Measurements from ENCODE around the gene PSMA7. TPM values are rescaled to one million over a fixed set of nuclear protein-coding genes. Genes with fewer than 3 reads are reported as not detected.
"Not testable (repeated sequence)": the region's sequence is repeated elsewhere in the genome, so short reads cannot be mapped to it uniquely, and the experiment has no call there.

PSMA7 gene
- total RNA-seq, 1 donor from 2014 or later, result 321 TPM

- intact Hi-C loops (cut with micrococcal nuclease), result loop anchor here (5.0 kb wide), 2 partner anchors 181 to 286 kb away; partner anchors contain the start of genes ADRM1 and CABLES2
Measured at GRCh38 chr20:62120990-62121775, 22.0 kb downstream of the PSMA7 start.

- intact Hi-C loops (cut with micrococcal nuclease), result loop anchor here (5.0 kb wide), 2 partner anchors 182 to 287 kb away; partner anchors contain the start of genes ADRM1 and CABLES2
Measured at GRCh38 chr20:62120365-62120762, 22.8 kb downstream of the PSMA7 start.

- intact Hi-C loops (cut with micrococcal nuclease), result loop anchor here (5.0 kb wide), 2 partner anchors 183 to 288 kb away; partner anchors contain the start of genes ADRM1 and CABLES2
Measured at GRCh38 chr20:62119591-62120364, 23.4 kb downstream of the PSMA7 start.

- intact Hi-C loops (cut with micrococcal nuclease), result no loop called here
Measured at GRCh38 chr20:62119115-62119514, 24.1 kb downstream of the PSMA7 start.

GRCh38 chr20:62118113-62119043 is 24.8 kb downstream of the PSMA7 start:
- intact Hi-C loops (cut with micrococcal nuclease), result no loop called here

- intact Hi-C loops (cut with micrococcal nuclease), result no loop called here
Measured at GRCh38 chr20:62117658-62118057, 25.5 kb downstream of the PSMA7 start.

- intact Hi-C loops (cut with micrococcal nuclease), result no loop called here
Measured at GRCh38 chr20:62117362-62117646, 25.9 kb downstream of the PSMA7 start.

- intact Hi-C loops (cut with micrococcal nuclease), result no loop called here
Measured at GRCh38 chr20:62116558-62117361, 26.4 kb downstream of the PSMA7 start.

- intact Hi-C loops (cut with micrococcal nuclease), result not testable (repeated sequence)
Measured at GRCh38 chr20:62115800-62116407, 27.3 kb downstream of the PSMA7 start.

GRCh38 chr20:62114894-62115293 is 28.3 kb downstream of the PSMA7 start:
- intact Hi-C loops (cut with micrococcal nuclease), result no loop called here

- intact Hi-C loops (cut with micrococcal nuclease), result no loop called here
Measured at GRCh38 chr20:62112368-62112767, 30.8 kb downstream of the PSMA7 start.

- intact Hi-C loops (cut with micrococcal nuclease), result no loop called here
Measured at GRCh38 chr20:62111148-62111547, 32.0 kb downstream of the PSMA7 start.

GRCh38 chr20:62105592-62105991 is 37.6 kb downstream of the PSMA7 start:
- intact Hi-C loops (cut with micrococcal nuclease), result no loop called here

GRCh38 chr20:62104791-62105345 is 38.3 kb downstream of the PSMA7 start:
- intact Hi-C loops (cut with micrococcal nuclease), result no loop called here

GRCh38 chr20:62104234-62104789 is 38.9 kb downstream of the PSMA7 start:
- intact Hi-C loops (cut with micrococcal nuclease), result no loop called here

GRCh38 chr20:62103508-62104233 is 39.5 kb downstream of the PSMA7 start:
- intact Hi-C loops (cut with micrococcal nuclease), result no loop called here

GRCh38 chr20:62101078-62101477 is 42.1 kb downstream of the PSMA7 start:
- intact Hi-C loops (cut with micrococcal nuclease), result no loop called here

- intact Hi-C loops (cut with micrococcal nuclease), result no loop called here
Measured at GRCh38 chr20:62097881-62098407, 45.2 kb downstream of the PSMA7 start.

All from T-helper 2 cell treated with Interferon-gamma antibody and Interleukin-4, amounts not matched to agents 100 ng/mL and 5 ng/mL, for 36 hours (primary cell).